Esophagus mucosa (tissue), 1 donor: Measurements from ENCODE around the gene LBHD1. TPM values are rescaled to one million over a fixed set of nuclear protein-coding genes. Genes with fewer than 3 reads are reported as not detected.
A peak's percentile ranks its signal among the peaks of the same experiment; 100 is the strongest.
"Not testable (repeated sequence)": the region's sequence is repeated elsewhere in the genome, so short reads cannot be mapped to it uniquely, and the experiment has no call there.

ENCODE experiments used
- ATAC-seq: fragments of 200-7000 bp; cut with Tn5 transposase; one replicate; pipeline ENCODE4 v1.9.1; 2020
- total RNA-seq: library from RNA; stranded (reverse); gene quantifications from one replicate; pipeline ENCODE4 v1.2.4, GENCODE V29; 2023
- donor health status: DM: yes; HTN: yes; CAD: no.

LBHD1 gene
- total RNA-seq, 1 donor from 2014 or later, result 4.7 TPM

DNA sequence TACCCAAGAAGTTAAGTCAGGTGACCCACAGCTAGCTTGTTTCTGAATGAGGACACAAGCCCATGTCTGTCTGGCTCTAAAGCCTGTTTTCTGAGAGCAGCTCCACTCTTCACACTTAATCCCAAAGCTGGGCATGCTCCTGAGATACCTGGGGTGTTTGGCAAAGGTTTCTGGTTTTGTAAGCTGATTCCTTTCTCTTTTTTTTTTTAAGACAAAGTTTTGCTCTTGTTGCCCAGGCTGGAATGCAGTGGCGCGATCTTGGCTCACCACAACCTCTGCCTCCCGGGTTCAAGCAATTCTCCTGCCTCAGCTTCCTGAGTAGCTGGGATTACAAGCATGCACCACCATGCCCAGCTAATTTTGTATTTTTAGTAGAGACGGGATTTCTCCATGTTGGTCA is 21.6 kb upstream of the LBHD1 start:
- ATAC-seq, result not testable (repeated sequence)

GRCh38 chr11:62689421-62690183 is 17.5 kb upstream of the LBHD1 start, which contains the start of gene LRRN4CL:
LRRN4CL (minus strand) TSS chr11:62689530; CDS start chr11:62688508, 1,022 bp downstream.
- ATAC-seq, result peak; percentile 68

GRCh38 chr11:62688491-62688890 is 16.4 kb upstream of the LBHD1 start:
- ATAC-seq, result no peak

DNA sequence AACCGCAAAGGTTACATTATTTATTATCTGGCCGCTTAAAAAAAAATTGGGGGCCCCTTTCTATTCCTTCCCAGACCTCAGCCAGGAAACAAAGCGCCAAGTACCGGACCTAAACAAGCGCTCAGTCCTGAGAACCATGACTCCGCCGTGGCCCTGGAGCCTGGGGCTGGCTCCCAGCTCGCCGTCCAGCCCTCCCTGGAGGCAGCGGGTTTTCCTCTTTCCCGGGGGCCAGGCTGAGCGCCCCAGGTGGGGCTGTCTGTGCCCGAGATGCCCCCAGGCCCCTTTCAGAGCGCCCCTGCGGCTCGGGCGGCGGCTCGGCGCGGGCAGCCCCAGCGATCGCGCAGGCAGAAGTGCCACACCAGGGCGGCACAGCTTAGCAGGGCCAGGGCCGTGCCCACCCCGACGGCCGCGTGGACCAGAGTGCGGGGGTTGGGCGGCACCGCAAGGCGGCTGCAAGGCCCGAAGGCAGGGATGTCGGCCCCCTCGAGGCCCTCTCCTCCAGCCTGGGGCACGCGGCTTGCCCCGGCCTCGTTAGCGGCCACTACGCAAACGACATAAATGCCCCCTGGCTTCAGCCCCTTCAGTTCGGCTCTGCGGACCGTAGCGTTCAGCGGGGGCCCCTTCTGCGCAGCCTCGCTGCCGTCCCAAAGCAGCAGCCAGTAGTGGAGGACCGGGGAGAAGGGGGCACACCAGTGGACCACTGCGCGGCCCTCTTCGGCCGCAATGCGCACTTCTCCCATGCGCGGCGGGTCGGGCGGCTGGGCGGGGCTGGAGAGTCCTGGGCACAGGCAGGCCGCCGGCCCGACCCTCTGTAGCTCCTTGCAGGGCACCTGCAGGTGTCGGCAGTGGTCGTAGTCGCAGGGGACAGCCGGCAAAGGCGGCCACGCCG is 15.7 kb upstream of the LBHD1 start:
- ATAC-seq, result peak; percentile 6

- no peak for ATAC-seq
Observed at GRCh38 chr11:62682518-62682917, 10.5 kb upstream of the LBHD1 start.

- peak; percentile 77 for ATAC-seq
Observed at GRCh38 chr11:62680825-62681240, 8.8 kb upstream of the LBHD1 start.

- ATAC-seq, result peak; percentile 84
Observed at GRCh38 chr11:62678770-62679696, 7.0 kb upstream of the LBHD1 start, which contains the start of gene UBXN1. UBXN1 (minus strand) TSS chr11:62679073; CDS start chr11:62678923, 150 bp downstream.

DNA sequence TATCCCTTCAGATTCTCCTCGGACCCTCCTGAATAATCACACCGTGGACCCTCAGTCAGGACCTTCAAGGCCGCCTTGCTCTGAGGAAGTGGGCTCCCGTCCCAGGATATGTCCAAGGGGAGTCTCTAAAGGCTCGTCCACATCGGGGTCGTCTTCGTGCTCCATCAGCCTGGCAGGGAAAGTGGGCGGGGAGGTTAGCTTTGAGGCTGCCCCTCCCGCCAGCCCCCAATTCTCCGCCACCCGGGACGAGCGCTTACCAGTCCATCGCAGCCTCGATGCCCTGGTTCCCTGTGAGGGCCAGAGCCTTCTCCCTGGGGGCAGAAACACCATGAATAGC is 6.3 kb upstream of the LBHD1 start:
- ATAC-seq, result no peak

GRCh38 chr11:62677714-62678113 is 5.6 kb upstream of the LBHD1 start:
- ATAC-seq, result no peak

GRCh38 chr11:62677156-62677555 is 5.1 kb upstream of the LBHD1 start:
- no peak for ATAC-seq

- no peak for ATAC-seq
Observed at GRCh38 chr11:62676698-62677097, 4.6 kb upstream of the LBHD1 start.

DNA sequence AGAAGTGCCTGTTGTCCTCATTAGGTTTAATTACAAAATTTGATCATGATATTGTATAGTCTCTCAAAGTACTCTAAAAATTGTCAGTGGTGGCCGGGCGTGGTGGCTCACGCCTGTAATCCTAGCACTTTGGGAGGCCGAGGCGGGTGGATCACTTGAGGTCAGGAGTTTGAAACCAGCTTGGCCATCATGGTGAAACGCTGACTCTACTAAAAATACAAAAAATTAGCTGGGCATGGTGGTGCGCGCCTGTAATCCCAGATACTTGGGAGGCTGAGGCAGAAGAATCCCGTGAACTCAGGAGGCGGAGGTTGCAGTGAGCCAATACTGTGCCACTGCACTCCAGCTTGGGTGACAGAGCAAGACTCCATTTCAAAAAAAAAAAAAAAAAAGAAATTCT is 3.3 kb upstream of the LBHD1 start:
- not testable (repeated sequence) for ATAC-seq

GRCh38 chr11:62673196-62673525 is 1.1 kb upstream of the LBHD1 start:
- ATAC-seq, result peak; percentile 43

GRCh38 chr11:62671236-62671607 is 845 bp downstream of the LBHD1 start:
- peak; percentile 32 for ATAC-seq

DNA sequence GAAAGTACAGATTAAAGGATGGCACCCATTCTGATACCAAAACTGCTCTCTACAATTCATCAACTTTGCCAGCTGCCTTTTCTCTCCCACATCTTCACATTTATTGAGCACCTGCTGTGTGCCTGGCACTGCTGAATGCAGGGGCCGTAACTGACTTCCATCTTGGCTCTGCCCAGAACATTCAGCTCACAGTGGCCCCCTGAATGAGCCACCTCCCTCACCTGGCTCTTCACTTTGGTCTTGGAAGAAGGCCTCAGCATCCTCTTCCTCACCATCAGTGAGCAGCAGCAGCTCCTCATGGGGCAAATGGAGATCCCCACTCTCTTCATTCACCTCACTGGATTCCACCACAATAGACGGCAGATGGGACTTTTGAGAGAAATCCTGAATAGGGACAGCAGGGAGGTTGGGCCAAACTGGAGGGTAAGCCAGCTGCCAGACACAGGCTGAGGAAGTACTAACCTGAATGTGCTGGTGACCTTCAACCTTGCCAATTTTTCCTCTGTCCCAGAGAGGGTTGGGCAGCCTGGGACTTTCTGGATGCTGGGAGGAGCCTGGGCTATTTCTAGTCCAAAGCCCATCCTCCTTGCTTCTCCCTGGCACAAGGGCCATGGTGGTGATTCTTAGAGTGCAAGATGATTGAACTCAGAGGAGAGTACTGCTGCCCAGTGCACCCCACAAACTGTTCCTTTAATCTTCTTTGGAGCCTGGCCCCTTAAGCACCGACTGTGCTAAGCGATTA is 2.5 kb downstream of the LBHD1 start:
- no peak for ATAC-seq

GRCh38 chr11:62667460-62667859 is 4.6 kb downstream of the LBHD1 start:
- ATAC-seq, result no peak

DNA sequence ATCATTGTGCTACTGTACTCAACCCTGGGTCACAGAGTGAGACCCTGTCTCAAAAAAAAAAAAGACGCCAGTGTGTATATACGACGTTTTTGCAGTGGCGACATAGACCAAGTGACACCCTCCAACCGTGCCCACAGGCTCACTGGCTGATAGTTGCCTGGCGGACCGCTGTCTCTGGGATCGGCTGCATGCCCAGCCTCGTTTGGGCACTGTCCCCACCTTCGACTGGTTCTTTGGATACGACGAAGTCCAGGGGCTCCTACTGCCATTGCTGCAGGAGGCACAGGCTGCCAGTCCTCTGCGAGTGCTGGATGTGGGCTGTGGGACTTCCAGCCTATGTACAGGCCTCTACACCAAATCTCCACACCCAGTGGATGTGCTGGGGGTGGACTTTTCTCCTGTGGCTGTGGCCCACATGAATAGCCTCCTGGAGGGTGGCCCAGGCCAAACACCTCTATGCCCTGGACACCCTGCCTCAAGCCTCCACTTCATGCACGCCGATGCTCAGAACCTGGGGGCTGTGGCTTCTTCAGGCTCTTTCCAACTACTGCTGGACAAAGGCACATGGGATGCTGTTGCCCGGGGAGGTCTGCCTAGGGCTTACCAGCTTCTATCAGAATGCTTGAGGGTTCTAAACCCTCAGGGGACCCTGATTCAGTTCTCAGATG is 5.7 kb downstream of the LBHD1 start:
- ATAC-seq, result no peak

DNA sequence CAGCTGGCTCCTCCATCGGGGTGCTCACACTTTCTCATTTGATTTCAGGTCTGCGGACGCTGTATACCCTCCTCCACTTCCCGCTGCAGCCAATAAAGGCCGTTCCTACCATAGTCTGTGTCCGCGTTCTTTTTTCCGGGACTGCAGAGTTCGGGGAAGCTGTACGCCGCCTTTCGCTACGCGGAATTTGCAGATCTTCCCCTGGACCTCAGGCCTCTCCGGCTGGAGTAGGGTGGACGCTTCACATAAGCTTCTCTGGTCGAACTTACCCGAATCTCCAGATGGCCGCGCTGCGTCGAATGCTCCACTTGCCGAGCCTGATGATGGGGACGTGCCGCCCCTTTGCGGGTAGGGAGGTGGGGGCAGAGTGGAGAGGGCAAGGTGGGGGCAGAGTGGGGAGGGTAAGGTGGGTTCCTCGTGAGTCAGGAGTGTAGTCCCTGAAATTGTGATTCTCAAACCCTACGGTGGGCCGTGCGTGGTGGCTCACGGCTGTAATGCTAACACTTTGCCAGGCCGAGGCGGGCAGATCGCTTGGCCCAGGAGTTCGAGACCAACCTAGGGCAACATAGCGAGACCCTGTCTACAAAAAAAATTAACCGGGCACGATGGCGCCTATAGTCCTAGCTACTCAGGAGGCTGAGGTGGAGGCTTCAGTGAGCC is 6.3 kb downstream of the LBHD1 start:
- ATAC-seq, result peak; percentile 33

- ATAC-seq, result peak; percentile 95
Observed at GRCh38 chr11:62665075-62665598, 6.9 kb downstream of the LBHD1 start, which contains the start of the genes C11orf98 and CSKMT. C11orf98 (minus strand) TSS chr11:62665210; CDS start chr11:62665169, 41 bp downstream. CSKMT (plus strand) TSS chr11:62665312; CDS start chr11:62665880, 568 bp downstream.

GRCh38 chr11:62664405-62665074 is 7.5 kb downstream of the LBHD1 start:
- ATAC-seq, result peak; percentile 65
